GOT3 (cell line): Measurements from ENCODE around the gene LGR4.
"Not testable (repeated sequence)": the region's sequence is repeated elsewhere in the genome, so short reads cannot be mapped to it uniquely, and the experiment has no call there.

ENCODE experiments used
- DNase-seq: peaks from one replicate; lab custom pipeline; 2025; ENCODE audit warnings: mixed read lengths; lab: John Stamatoyannopoulos, UW

LGR4 gene

DNA sequence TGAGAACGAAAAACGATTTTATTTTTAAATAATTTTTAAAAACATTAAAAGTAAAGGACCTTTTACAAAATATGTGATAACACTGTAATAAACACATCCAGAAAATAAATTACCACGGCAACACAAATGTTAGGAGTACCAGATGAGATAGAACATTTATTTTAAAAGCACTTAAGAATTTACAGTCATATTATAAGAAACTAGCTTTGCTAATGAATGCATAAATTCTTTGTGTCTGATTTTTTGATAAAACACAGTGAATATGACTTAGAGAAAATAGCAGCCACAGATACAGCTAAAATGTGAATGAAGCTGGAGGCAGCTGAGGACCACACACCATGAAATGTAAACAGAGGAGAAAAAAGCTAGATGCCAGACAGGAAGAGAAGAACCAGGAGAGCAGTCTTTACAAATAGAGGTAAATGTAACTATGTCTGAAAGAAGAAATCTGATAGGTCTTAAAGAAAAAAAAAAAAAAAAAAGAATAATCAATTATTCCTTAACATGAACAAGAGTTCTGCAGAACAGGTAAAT is 124.2 kb downstream of the LGR4 start:
- no peak for DNase-seq

DNA sequence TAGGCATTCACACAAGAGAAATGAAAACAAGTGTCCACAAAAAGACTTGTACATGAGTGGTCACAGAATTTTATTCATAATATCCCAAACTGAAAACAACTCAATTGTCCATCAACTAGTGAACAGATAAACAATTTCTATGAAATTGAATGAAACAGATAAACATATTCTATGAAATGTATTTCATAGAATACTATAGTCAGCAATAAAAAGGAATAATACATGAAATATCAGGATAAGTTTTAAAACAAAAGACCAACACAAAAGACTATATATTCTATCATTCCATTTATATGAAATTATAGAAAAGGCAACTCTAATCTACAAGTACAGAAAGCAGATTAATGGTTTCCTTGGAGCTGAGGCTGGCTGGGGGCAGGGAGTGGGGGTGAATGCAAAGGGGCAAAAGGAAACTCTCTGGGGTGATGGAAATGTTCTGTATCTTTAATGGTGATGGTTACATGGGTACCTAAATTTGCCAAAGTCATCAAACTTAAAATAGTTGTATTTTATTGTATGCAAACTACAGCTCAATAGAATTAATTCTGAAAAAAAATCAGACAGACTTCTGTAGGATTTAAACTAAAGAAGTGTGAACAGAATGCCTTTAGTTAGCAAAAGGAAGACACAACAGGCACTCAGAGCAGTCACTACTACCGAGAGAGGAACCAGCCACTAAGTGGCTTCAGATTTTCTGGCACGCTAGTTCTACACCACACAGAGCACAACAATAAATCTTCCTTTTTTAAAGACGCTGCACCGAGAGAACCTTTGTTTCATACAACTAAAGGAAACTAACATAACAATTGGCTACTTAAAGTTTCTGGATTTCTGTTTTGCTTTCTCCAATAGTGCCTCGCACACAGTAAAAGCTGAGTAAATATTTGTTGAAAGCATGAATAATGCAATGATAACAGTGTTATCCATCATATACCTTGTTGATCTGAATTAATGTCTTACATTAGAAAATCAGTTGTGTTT is 124.9 kb downstream of the LGR4 start:
- no peak for DNase-seq

DNA sequence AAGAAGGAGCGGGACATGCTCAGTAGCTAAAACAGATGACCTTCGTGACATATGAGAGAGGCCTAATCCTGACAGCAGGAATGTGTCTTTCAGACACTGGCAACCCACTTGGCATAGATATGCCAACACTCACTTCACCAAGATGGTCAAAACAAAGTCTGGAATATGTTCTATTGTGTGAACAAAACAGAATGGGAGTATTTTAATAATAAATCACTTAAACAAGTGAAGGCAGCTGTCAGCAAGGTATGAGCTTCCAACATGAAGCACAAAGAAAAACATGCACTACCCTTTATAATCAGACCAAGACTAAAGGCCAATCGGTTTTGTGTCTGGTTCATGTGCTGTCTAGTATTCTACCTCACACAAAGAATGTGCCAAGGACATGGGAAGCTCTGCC is 132.6 kb downstream of the LGR4 start:
- no peak for DNase-seq

DNA sequence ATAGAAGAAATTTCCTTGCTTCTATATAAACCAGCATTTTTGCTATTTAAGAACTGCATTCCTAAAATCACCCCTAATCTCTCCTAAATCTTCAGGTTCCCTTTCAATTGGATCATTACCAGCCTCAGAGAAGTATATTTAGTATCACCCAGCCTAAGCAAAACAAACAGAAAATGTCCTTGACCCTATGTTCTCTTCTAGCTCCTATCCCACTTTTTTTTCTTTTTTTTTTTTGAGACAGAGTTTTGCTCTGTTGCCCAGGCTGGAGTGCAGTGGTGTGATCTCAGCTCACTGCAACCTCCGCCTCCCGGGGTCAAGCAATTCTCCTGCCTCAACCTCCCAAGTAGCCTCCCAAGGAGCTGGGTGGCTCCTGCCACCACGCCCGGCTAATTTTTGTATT is 137.8 kb downstream of the LGR4 start:
- not testable (repeated sequence) for DNase-seq

GRCh38 chr11:27331981-27332380 is 140.6 kb downstream of the LGR4 start:
- no peak for DNase-seq

- DNase-seq: no peak
Measured at GRCh38 chr11:27330633-27331270, 141.8 kb downstream of the LGR4 start.

GRCh38 chr11:27329867-27330632 is 142.5 kb downstream of the LGR4 start:
- no peak for DNase-seq

DNA sequence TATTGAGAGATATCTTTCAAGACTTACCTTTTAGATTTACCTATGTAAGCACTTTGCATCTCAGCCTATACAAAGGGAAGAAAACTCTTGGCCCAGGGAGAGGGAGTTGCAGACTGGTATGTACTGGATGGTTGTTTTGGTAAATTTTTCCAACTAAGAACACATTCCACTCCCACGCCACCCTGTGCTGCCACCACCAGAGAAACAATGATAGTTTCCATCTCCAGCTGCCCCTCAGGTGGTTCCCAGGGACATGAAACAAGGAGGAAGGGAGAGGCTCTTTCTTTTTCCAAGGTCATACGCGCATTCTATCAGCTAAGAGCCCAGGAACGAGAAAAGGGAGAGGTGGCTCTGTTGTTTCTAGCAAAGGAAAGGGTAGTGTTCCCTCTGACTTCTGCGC is 144.0 kb downstream of the LGR4 start:
- DNase-seq: no peak

DNA sequence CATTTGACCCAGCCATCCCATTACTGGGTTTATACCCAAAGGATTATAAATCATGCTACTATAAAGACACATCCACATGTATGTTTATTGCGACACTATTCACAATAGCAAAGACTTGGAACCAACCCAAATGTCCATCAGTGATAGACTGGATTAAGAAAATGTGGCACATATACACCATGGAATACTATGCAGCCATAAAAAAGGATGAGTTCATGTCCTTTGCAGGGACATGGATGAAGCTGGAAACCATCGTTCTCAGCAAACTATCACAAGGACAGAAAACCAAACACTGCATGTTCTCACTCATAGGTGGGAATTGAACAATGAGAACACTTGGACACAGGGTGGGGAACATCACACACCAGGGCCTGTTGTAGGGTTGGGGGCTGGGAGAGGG is 145.5 kb downstream of the LGR4 start:
- not testable (repeated sequence) for DNase-seq

DNA sequence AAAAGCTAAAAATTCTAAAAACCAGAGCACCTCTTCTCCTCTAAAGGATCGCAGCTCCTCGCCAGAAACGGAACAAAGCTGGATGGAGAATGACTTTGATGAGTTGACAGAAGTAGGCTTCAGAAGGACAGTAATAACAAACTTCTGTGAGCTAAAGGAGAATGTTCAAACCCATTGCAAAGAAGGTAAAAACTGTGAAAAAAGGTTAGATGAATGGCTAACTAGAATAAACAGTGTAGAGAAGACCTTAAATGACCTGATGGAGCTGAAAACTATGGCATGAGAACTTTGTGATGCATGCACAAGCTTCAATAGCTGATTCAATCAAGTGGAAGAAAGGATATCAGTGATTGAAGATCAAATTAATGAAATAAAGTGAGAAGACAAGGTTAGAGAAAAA is 150.4 kb downstream of the LGR4 start:
- DNase-seq: not testable (repeated sequence)

GRCh38 chr11:27321340-27321739 is 151.2 kb downstream of the LGR4 start:
- not testable (repeated sequence) for DNase-seq

- DNase-seq: no peak
Measured at GRCh38 chr11:27319072-27319471, 153.5 kb downstream of the LGR4 start.

GRCh38 chr11:27317751-27318150 is 154.8 kb downstream of the LGR4 start:
- no peak for DNase-seq
